Upper lobe of right lung (tissue), 1 donor: ENCODE measurements around the gene CYFIP2. TPM values are rescaled to one million over a fixed set of nuclear protein-coding genes. Genes with fewer than 3 reads are reported as not detected.

Source experiments
- ATAC-seq: fragments of 200-7000 bp; cut with Tn5 transposase; one replicate; pipeline ENCODE4 v1.9.1; 2020; ENCODE audit warnings: mild to moderate bottlenecking, moderate library complexity
- DNase-seq: peaks from one replicate; pipeline ENCODE4 v3.0.0-alpha.2; 2020
- H3K27ac ChIP-seq: fragments of 200-600 bp; one replicate; pipeline ENCODE4 v1.8.0; 2022
- H3K27me3 ChIP-seq: fragments of 200-600 bp; one replicate; pipeline ENCODE4 v1.8.0; 2022; ENCODE audit warnings: mild to moderate bottlenecking
- H3K36me3 ChIP-seq: fragments of 200-600 bp; one replicate; pipeline ENCODE4 v1.8.0; 2022
- H3K4me1 ChIP-seq: fragments of 200-600 bp; one replicate; pipeline ENCODE4 v1.8.0; 2022
- H3K4me3 ChIP-seq: fragments of 200-600 bp; one replicate; pipeline ENCODE4 v1.8.0; 2022; ENCODE audit warnings: mild to moderate bottlenecking
- H3K9me3 ChIP-seq: fragments of 200-600 bp; one replicate; pipeline ENCODE4 v1.8.0; 2022
- CTCF ChIP-seq: fragments of 200-600 bp; IDR thresholded peaks from one replicate; pipeline ENCODE4 v1.8.0; 2022; ENCODE audit warnings: antibody characterized with exemption
- intact Hi-C: fragments of 100-400 bp; cut with DNase I; formaldehyde crosslinking; loops from one replicate; pipeline ENCODE4 v1.11.0; 2022
- total RNA-seq: library from RNA; stranded (reverse); fragmentation: NEBNext Ultra II Directional; extraction: Animal tissue kit (Norgen Biotek cat#: 25700); gene quantifications from one replicate; pipeline ENCODE4 v1.2.1, GENCODE V29; 2021
- donor health status: DM: no; HTN: yes; CAD: no; lungs with severe emphysema.

Gene CYFIP2
- total RNA-seq, 1 donor from 2014 or later = 37.1 TPM

GRCh38 chr5:157284458-157285212 lies 18.7 kb downstream of the CYFIP2 start:
- Histone ChIP-seq H3K9me3 (no peaks in the 10 kb centered on the region), H3K4me1 (no peaks in the 10 kb centered on the region), H3K27me3 (no peaks in the 10 kb centered on the region), H3K4me3 (no peak overlapping the region), H3K36me3 (no peaks in the 10 kb centered on the region), H3K27ac (no peak overlapping the region)
- no peak for TF ChIP-seq CTCF
- intact Hi-C loops = no loop called here
- DNase-seq (no peak), ATAC-seq (no peak)

GRCh38 chr5:157285310-157286035 lies 19.6 kb downstream of the CYFIP2 start:
- no peak for TF ChIP-seq CTCF
- ATAC-seq = no peak
- Histone ChIP-seq H3K27me3 (no peaks in the 10 kb centered on the region), H3K4me1 (no peaks in the 10 kb centered on the region), H3K4me3 (no peak overlapping the region), H3K27ac (no peak overlapping the region), H3K36me3 (no peaks in the 10 kb centered on the region), H3K9me3 (no peaks in the 10 kb centered on the region)
- no peak for DNase-seq
- intact Hi-C loops = no loop called here

GRCh38 chr5:157286761-157287211 lies 20.9 kb downstream of the CYFIP2 start:
- H3K9me3 ChIP-seq = no peaks in the 10 kb centered on the region
- H3K4me1 ChIP-seq = peaks cover 4% of the 10 kb centered on the region
- DNase-seq = no peak
- no peak for ATAC-seq
- no peaks in the 10 kb centered on the region for H3K36me3 ChIP-seq
- H3K27me3 ChIP-seq = no peaks in the 10 kb centered on the region
- intact Hi-C loops = no loop called here
- H3K27ac ChIP-seq = no peak overlapping the region
- TF ChIP-seq CTCF = no peak
- no peak overlapping the region for H3K4me3 ChIP-seq

- no peaks in the 10 kb centered on the region for H3K9me3 ChIP-seq
- no peak for TF ChIP-seq CTCF
- H3K27ac ChIP-seq = no peak overlapping the region
- DNase-seq (no peak), ATAC-seq (no peak)
- H3K36me3 ChIP-seq = no peaks in the 10 kb centered on the region
- H3K4me1 ChIP-seq = peaks cover 4% of the 10 kb centered on the region
- H3K4me3 ChIP-seq = no peak overlapping the region
- intact Hi-C loops = no loop called here
- no peaks in the 10 kb centered on the region for H3K27me3 ChIP-seq
These were observed 22.7 kb downstream of the CYFIP2 start for GRCh38 chr5:157288405-157289163.

GRCh38 chr5:157289164-157289819 lies 23.4 kb downstream of the CYFIP2 start:
- intact Hi-C loops = no loop called here
- DNase-seq = no peak
- H3K27ac ChIP-seq = no peak overlapping the region

More at GRCh38 chr5:157289164-157289819, 23.4 kb downstream of the CYFIP2 start:
- H3K9me3 ChIP-seq = no peaks in the 10 kb centered on the region
- no peak for TF ChIP-seq CTCF
- peaks cover 4% of the 10 kb centered on the region for H3K4me1 ChIP-seq
- no peak for ATAC-seq
- H3K36me3 ChIP-seq = no peaks in the 10 kb centered on the region
- H3K4me3 ChIP-seq = no peak overlapping the region
- H3K27me3 ChIP-seq = no peaks in the 10 kb centered on the region
